ENCODE data around the gene TXNDC2.
"Not testable (repeated sequence)": the region's sequence is repeated elsewhere in the genome, so short reads cannot be mapped to it uniquely, and the experiment has no call there.

GRCh38 chr18:9857479-9857998, 28.2 kb upstream of the TXNDC2 start:
- TF ChIP-seq CTCF (conservative IDR thresholded peaks at IDR 0.05); ZFX (IDR thresholded peaks at IDR 0.05): not testable (repeated sequence)

Measured in C4-2B (cell line).